ENCODE data around the gene BLVRB.

BLVRB gene

GRCh38 chr19:40450664-40451063 is 14.9 kb downstream of the BLVRB start:
- TF ChIP-seq CTCF (IDR thresholded peaks at IDR 0.05): no peak

- no peak for TF ChIP-seq CTCF (IDR thresholded peaks at IDR 0.05)
These were observed 16.0 kb downstream of the BLVRB start for GRCh38 chr19:40449506-40449905.

GRCh38 chr19:40446263-40446784 is 19.2 kb downstream of the BLVRB start:
- TF ChIP-seq CTCF (IDR thresholded peaks at IDR 0.05): no peak

- no peak for TF ChIP-seq CTCF (IDR thresholded peaks at IDR 0.05)
These were observed 19.7 kb downstream of the BLVRB start for GRCh38 chr19:40445780-40446262.

GRCh38 chr19:40444825-40445312 is 20.7 kb downstream of the BLVRB start:
- no peak for TF ChIP-seq CTCF (IDR thresholded peaks at IDR 0.05)

GRCh38 chr19:40444000-40444824 is 21.3 kb downstream of the BLVRB start, which contains the start of gene SERTAD3:
Gene SERTAD3, minus strand, starts transcription at chr19:40444335. Its CDS starts 2,255 bp downstream, at chr19:40442080.
- TF ChIP-seq CTCF (IDR thresholded peaks at IDR 0.05): no peak

- TF ChIP-seq CTCF (IDR thresholded peaks at IDR 0.05): no peak
These were observed 22.2 kb downstream of the BLVRB start for GRCh38 chr19:40443131-40443999.
